Prostate gland (tissue), 2 donors: ENCODE data around the gene GID8. TPM values are rescaled to one million over a fixed set of nuclear protein-coding genes. Genes with fewer than 3 reads are reported as not detected.

Source experiments
- DNase-seq: peaks from one replicate; pipeline ENCODE4 v3.0.0-alpha.2; 2019; ENCODE audit warnings: low spot score
- H3K27ac ChIP-seq, 2 donors: fragments of 200-600 bp; sonication (generic); 2 replicates each; pipeline ENCODE4 v1.5.1; 2017 to 2019
- H3K27me3 ChIP-seq: fragments of 200-600 bp; sonication (generic); replicated peaks from 2 replicates; pipeline ENCODE4 v1.5.1; 2019; ENCODE audit not compliant: insufficient read depth
- H3K36me3 ChIP-seq, 2 donors: fragments of 200-600 bp; sonication (generic); 1 replicate in 1 of 2; 2 replicates in 1 of 2; pipeline versions ENCODE4 v1.5.1 to v1.8.1; 2017 to 2019
- H3K4me1 ChIP-seq: fragments of 200-600 bp; sonication (generic); replicated peaks from 2 replicates; pipeline ENCODE4 v1.5.1; 2019
- H3K4me3 ChIP-seq, 2 donors: fragments of 200-600 bp; sonication (generic); 2 replicates each; pipeline ENCODE4 v1.5.1; 2017 to 2019
- H3K9me3 ChIP-seq: fragments of 200-600 bp; sonication (generic); 2 replicates; pipeline ENCODE4 v1.5.1; 2017
- CTCF ChIP-seq, 4 experiments: fragments of 200-600 bp in 2 of 4; fragments of 450-650 bp in 2 of 4; sonication (generic) in 2 of 4; IDR thresholded peaks; 1 replicate in 3 of 4; 2 replicates in 1 of 4; pipeline ENCODE4 v1.5.1; 2016 to 2019; ENCODE audit warnings: antibody characterized with exemption in 4 of 4, mild to moderate bottlenecking in 2 of 4, moderate library complexity in 2 of 4
- POLR2A ChIP-seq: fragments of 450-650 bp; IDR thresholded peaks from one replicate; pipeline ENCODE4 v1.6.1; 2016; ENCODE audit warnings: antibody characterized with exemption, mild to moderate bottlenecking
- POLR2AphosphoS5 ChIP-seq: sonication (generic); formaldehyde crosslinking; IDR thresholded peaks from one replicate; pipeline ENCODE4 v1.6.1; 2017; ENCODE audit warnings: antibody characterized with exemption
- WGBS: methylation state at CpG from one replicate; pipeline ENCODE4 v1.1.5; 2018; 5-methylcytosine and 5-hydroxymethylcytosine counted together
- intact Hi-C: fragments of 100-400 bp; cut with DNase I; formaldehyde crosslinking; loops from one replicate; pipeline ENCODE4 v1.14.2; 2022
- total RNA-seq, 2 donors: library from RNA; depleted of rRNA; stranded (reverse); fragments of >200 nt; gene quantifications; one replicate each; pipeline ENCODE4 v1.1.0, GENCODE V29; 2016

GID8 gene
- total RNA-seq, 2 donors from 2014 or later, result 38.7 to 42.7 TPM

GRCh38 chr20:62982124-62983075, 44.5 kb downstream of the GID8 start:
- H3K4me1 ChIP-seq, result no peaks in the 10 kb centered on the region
- H3K9me3 ChIP-seq, result no peaks in the 10 kb centered on the region
- no peak overlapping the region for H3K4me3 ChIP-seq
- WGBS, result 75% methylated on average over 19 of the region's 21 CpGs
- peaks cover 29% of the 10 kb centered on the region for H3K27me3 ChIP-seq
- no peaks in the 10 kb centered on the region for H3K36me3 ChIP-seq
- intact Hi-C loops, result no loop called here
- no peak overlapping the region for H3K27ac ChIP-seq
- TF ChIP-seq CTCF (IDR thresholded peaks at IDR 0.05) (no peak), POLR2A (no peak), POLR2AphosphoS5 (no peak)
- DNase-seq, result no peak

GRCh38 chr20:62983210-62983609, 45.3 kb downstream of the GID8 start:
- Histone ChIP-seq H3K36me3 (no peaks in the 10 kb centered on the region), H3K9me3 (no peaks in the 10 kb centered on the region), H3K27me3 (peaks cover 22% of the 10 kb centered on the region), H3K4me3 (no peak overlapping the region), H3K27ac (no peak overlapping the region), H3K4me1 (no peaks in the 10 kb centered on the region)
- 84% methylated on average over 6 of the region's 6 CpGs for WGBS
- DNase-seq, result no peak
- intact Hi-C loops, result no loop called here
- no peak for TF ChIP-seq POLR2AphosphoS5
- no peak for TF ChIP-seq POLR2A
- no peak for TF ChIP-seq CTCF (IDR thresholded peaks at IDR 0.05)

GRCh38 chr20:62984666-62985443, 46.9 kb downstream of the GID8 start:
- Histone ChIP-seq H3K27ac (no peak overlapping the region), H3K4me3 (no peak overlapping the region), H3K9me3 (no peaks in the 10 kb centered on the region), H3K27me3 (peaks cover 19% of the 10 kb centered on the region), H3K36me3 (no peaks in the 10 kb centered on the region), H3K4me1 (no peaks in the 10 kb centered on the region)
- no peak for DNase-seq
- intact Hi-C loops, result no loop called here
- TF ChIP-seq POLR2AphosphoS5, result no peak
- no peak for TF ChIP-seq POLR2A
- TF ChIP-seq CTCF (IDR thresholded peaks at IDR 0.05), result no peak
- WGBS, result 71% methylated on average over 18 of the region's 18 CpGs

- no peak for DNase-seq
- peaks cover 19% of the 10 kb centered on the region for H3K27me3 ChIP-seq
- intact Hi-C loops, result no loop called here
- H3K36me3 ChIP-seq, result no peaks in the 10 kb centered on the region
- no peaks in the 10 kb centered on the region for H3K4me1 ChIP-seq
- no peak overlapping the region for H3K4me3 ChIP-seq
- no peak for TF ChIP-seq POLR2A
- no peak for TF ChIP-seq POLR2AphosphoS5
- no peak for TF ChIP-seq CTCF (IDR thresholded peaks at IDR 0.05)
- H3K9me3 ChIP-seq, result no peaks in the 10 kb centered on the region
- H3K27ac ChIP-seq, result no peak overlapping the region
- WGBS, result 63% methylated on average over 14 of the region's 14 CpGs
Measured at GRCh38 chr20:62985444-62985778, 47.5 kb downstream of the GID8 start.
